Loucy (cell line): Measurements from ENCODE around the gene PACRG.

Experiments used
- H2AFZ ChIP-seq: fragments of 200-600 bp; sonication (generic); 2 replicates; pipeline ENCODE4 v1.6.0; 2016; ENCODE audit warnings: antibody characterized with exemption, mild to moderate bottlenecking, low read length, moderate library complexity
- H3F3A ChIP-seq: fragments of 200-600 bp; 2 replicates; pipeline ENCODE4 v1.6.0; 2016; ENCODE audit warnings: antibody characterized with exemption, low read depth, mild to moderate bottlenecking
- H3K27me3 ChIP-seq: fragments of 200-600 bp; sonication (generic); 2 replicates; pipeline ENCODE4 v1.6.1; 2014; ENCODE audit warnings: low read length, mild to moderate bottlenecking; ENCODE audit not compliant: insufficient read depth, poor library complexity, severe bottlenecking
- H3K36me3 ChIP-seq: fragments of 200-600 bp; sonication (generic); 2 replicates; pipeline ENCODE4 v1.6.1; 2016; ENCODE audit warnings: low read length; ENCODE audit not compliant: insufficient read depth
- H3K4me1 ChIP-seq: fragments of 200-600 bp; sonication (generic); 2 replicates; pipeline ENCODE4 v1.5.1; 2014; ENCODE audit warnings: low read length, mild to moderate bottlenecking; ENCODE audit not compliant: insufficient read depth, poor library complexity, severe bottlenecking
- H3K4me2 ChIP-seq: fragments of 200-600 bp; sonication (generic); 2 replicates; pipeline ENCODE4 v1.6.0; 2014; ENCODE audit warnings: antibody characterized with exemption, low read length, low read depth, mild to moderate bottlenecking; ENCODE audit not compliant: poor library complexity, severe bottlenecking
- H3K4me3 ChIP-seq: fragments of 200-600 bp; sonication (generic); 2 replicates; pipeline ENCODE4 v1.5.1; 2014; ENCODE audit warnings: low read length, mild to moderate bottlenecking, mixed read lengths; ENCODE audit not compliant: poor library complexity, severe bottlenecking
- H3K79me2 ChIP-seq: fragments of 200-600 bp; sonication (generic); 2 replicates; pipeline ENCODE4 v1.6.1; 2014; ENCODE audit warnings: low read length; ENCODE audit not compliant: insufficient read depth
- H3K9ac ChIP-seq: fragments of 200-600 bp; sonication (generic); 2 replicates; pipeline ENCODE4 v1.6.0; 2014; ENCODE audit warnings: mild to moderate bottlenecking, low read depth, low read length, moderate library complexity; ENCODE audit not compliant: poor library complexity, severe bottlenecking
- H3K9me2 ChIP-seq: fragments of 200-600 bp; sonication (generic); replicated peaks from 2 replicates; pipeline ENCODE4 v1.6.1; 2016; ENCODE audit warnings: low read depth, low read length, mixed read lengths
- H3K9me3 ChIP-seq: fragments of 200-600 bp; sonication (generic); 2 replicates; pipeline ENCODE4 v1.6.1; 2014; ENCODE audit warnings: mild to moderate bottlenecking, antibody characterized with exemption, low read length, low read depth; ENCODE audit not compliant: insufficient read depth
- H4K20me1 ChIP-seq: fragments of 200-600 bp; sonication (generic); 2 replicates; pipeline ENCODE4 v1.6.0; 2014; ENCODE audit warnings: antibody characterized with exemption, low read length, mild to moderate bottlenecking; ENCODE audit not compliant: insufficient read depth, poor library complexity, severe bottlenecking
- EZH2phosphoT487 ChIP-seq: fragments of 200-600 bp; IDR thresholded peaks from 2 replicates; pipeline ENCODE4 v1.6.1; 2018; ENCODE audit warnings: antibody characterized with exemption, mild to moderate bottlenecking, moderate library complexity, borderline replicate concordance
- TF ChIP-seq, protein P1 (sequence below): fragments of 200-600 bp; sonication (generic); conservative IDR thresholded peaks from 2 replicates; pipeline ENCODE4 v1.5.1; 2014; ENCODE audit warnings: mild to moderate bottlenecking, antibody characterized with exemption, low read length

The PACRG gene

DNA sequence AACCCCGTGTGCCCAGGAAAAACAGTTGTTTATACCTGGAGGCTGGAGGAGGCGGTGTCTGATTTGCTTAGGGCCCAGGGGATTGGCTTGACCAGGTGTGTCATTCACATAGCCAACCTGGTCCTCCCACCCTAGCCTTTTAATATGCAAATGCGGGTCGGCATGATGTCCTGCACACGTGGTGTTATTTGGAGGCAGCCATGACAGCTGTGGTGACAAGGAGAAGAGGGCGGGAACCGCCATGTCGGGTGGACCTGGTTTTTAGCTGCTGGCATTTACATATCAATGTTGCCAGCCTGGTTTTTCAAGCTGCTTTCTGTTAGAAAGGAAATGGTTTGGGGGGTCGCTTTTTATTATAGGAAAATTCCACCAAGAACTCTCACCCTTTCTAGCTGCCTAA lies 395.3 kb downstream of the PACRG start:
- H3F3A ChIP-seq = no peaks in the 10 kb centered on the region
- H4K20me1 ChIP-seq = no peaks in the 10 kb centered on the region
- H3K4me1 ChIP-seq = no peaks in the 10 kb centered on the region
- H3K9ac ChIP-seq = no peak overlapping the region
- no peak overlapping the region for H3K4me3 ChIP-seq
- TF ChIP-seq EZH2phosphoT487 = no peak
- TF ChIP-seq, protein P1, sequence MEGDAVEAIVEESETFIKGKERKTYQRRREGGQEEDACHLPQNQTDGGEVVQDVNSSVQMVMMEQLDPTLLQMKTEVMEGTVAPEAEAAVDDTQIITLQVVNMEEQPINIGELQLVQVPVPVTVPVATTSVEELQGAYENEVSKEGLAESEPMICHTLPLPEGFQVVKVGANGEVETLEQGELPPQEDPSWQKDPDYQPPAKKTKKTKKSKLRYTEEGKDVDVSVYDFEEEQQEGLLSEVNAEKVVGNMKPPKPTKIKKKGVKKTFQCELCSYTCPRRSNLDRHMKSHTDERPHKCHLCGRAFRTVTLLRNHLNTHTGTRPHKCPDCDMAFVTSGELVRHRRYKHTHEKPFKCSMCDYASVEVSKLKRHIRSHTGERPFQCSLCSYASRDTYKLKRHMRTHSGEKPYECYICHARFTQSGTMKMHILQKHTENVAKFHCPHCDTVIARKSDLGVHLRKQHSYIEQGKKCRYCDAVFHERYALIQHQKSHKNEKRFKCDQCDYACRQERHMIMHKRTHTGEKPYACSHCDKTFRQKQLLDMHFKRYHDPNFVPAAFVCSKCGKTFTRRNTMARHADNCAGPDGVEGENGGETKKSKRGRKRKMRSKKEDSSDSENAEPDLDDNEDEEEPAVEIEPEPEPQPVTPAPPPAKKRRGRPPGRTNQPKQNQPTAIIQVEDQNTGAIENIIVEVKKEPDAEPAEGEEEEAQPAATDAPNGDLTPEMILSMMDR = no peak
- H3K79me2 ChIP-seq = no peaks in the 10 kb centered on the region
- no peaks in the 10 kb centered on the region for H3K9me2 ChIP-seq
- H3K27me3 ChIP-seq = no peaks in the 10 kb centered on the region
- no peaks in the 10 kb centered on the region for H3K36me3 ChIP-seq
- no peak overlapping the region for H2AFZ ChIP-seq
- H3K4me2 ChIP-seq = no peak overlapping the region
- H3K9me3 ChIP-seq = 0 out of 2 replicates have a peak, but pooled peaks cover 3% of the 10 kb centered on the region

DNA sequence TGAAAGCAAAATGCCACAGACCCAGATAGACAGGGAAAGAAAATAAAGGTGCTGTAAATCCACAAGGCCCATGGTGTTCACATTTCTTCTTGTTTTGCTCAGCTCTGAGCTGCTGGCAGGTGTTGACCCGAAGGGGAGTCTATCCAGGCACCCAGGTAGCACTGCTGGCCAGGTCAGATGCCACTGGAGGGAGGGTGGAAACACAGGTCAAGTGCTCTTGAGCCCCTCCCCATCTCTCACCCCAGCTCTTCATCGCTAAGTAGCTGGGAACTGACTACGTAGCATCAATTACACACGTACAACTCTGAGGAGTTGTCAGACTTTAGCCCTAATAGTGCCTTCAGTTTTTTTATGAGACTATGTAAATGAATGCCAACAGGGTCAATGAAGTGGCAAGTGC lies 399.0 kb downstream of the PACRG start:
- TF ChIP-seq, protein P1 = no peak
- no peak overlapping the region for H3K4me2 ChIP-seq
- no peaks in the 10 kb centered on the region for H3K4me1 ChIP-seq
- H3K36me3 ChIP-seq = no peaks in the 10 kb centered on the region
- H3K9me3 ChIP-seq = no peaks in the 10 kb centered on the region
- H3K4me3 ChIP-seq = no peak overlapping the region
- H4K20me1 ChIP-seq = no peaks in the 10 kb centered on the region
- no peak overlapping the region for H2AFZ ChIP-seq
- H3K9me2 ChIP-seq = no peaks in the 10 kb centered on the region
- no peaks in the 10 kb centered on the region for H3F3A ChIP-seq
- H3K27me3 ChIP-seq = no peaks in the 10 kb centered on the region
- no peak overlapping the region for H3K9ac ChIP-seq
- H3K79me2 ChIP-seq = no peaks in the 10 kb centered on the region

DNA sequence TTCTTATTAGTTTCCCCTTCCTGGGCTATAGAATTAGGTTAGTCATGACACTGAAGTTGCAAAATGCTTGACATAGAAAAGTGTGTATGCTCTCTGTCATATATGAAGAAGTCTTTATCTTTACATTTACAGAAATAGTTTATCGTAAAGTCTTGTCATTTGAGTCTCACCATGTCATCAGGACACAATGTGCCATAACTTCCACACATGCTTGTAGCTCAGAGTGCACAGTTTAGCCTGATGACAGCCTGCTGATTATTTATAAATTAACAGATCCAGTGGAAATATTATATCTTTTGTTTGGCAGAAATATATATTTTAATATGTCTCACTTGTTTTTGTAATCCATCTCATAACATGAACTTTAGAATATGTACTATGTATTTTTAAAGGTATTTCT lies 399.8 kb downstream of the PACRG start:
- Histone ChIP-seq H3K9me3 (no peaks in the 10 kb centered on the region), H3K27me3 (no peaks in the 10 kb centered on the region), H3K79me2 (no peaks in the 10 kb centered on the region), H3K9ac (no peak overlapping the region), H3F3A (no peaks in the 10 kb centered on the region), H3K4me3 (no peak overlapping the region), H3K9me2 (no peaks in the 10 kb centered on the region), H3K4me1 (no peaks in the 10 kb centered on the region), H3K4me2 (no peak overlapping the region), H2AFZ (no peak overlapping the region), H4K20me1 (no peaks in the 10 kb centered on the region), H3K36me3 (no peaks in the 10 kb centered on the region)
- no peak for TF ChIP-seq EZH2phosphoT487
- TF ChIP-seq, protein P1 = no peak
